NCI-H226 (cell line): Measurements from ENCODE around the gene NEDD4.
A peak's percentile ranks its signal among the peaks of the same experiment; 100 is the strongest.
"Not testable (repeated sequence)": the region's sequence is repeated elsewhere in the genome, so short reads cannot be mapped to it uniquely, and the experiment has no call there.

Experiments
- DNase-seq: peaks from one replicate; pipeline ENCODE4 v3.0.0-alpha.2; 2015

The NEDD4 gene

DNA sequence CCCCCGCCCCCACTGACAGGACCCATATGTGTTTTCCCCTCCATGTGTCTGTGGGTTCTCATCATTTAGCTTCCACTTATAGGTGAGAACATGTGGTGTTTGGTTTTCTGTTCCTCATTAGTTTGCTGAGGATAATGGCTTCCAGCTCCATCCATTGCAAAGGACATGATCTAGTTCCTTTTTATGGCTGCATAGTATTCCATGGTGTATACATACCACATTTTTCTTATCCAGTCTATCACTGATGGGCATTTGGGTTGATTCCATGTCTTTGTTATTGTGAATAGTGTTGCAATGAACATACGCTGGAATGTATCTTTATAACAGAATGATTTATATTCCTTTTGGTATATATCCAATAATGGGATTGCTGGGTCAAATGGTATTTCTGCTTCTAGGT is 171.7 kb downstream of the NEDD4 start:
- not testable (repeated sequence) for DNase-seq

GRCh38 chr15:55820043-55820442 is 173.4 kb downstream of the NEDD4 start:
- no peak for DNase-seq

DNA sequence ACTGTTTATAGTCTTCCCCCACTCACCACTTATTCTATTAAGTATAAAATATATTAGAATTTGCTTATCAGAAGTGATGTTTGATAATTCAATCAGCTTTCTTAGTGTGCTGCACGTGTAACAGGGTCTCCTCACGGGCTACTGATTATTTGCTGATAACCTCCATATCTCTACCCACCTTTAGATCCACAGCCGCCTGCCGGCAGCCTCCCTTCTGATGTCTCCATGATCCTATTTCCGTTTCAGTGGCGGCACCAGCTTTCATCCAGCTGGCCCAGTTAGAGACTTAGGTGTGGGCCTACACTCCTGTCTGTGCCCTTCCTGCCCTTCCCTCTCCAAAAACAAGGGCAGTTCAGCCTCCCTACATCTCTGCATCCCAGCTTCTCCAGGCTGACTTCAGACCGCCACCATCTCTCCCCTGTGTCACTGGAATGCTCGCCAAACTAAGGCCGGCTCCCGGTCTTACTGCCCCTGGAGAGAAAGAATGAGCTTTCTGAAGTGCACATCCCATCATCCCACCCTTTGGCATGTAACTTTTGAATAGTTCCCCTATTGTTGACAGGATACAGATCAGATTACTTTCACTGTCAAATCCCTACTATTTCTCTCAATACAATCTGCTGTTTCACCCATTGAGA is 173.9 kb downstream of the NEDD4 start:
- no peak for DNase-seq

GRCh38 chr15:55816017-55816416 is 177.4 kb downstream of the NEDD4 start:
- peak; percentile 58 for DNase-seq

DNA sequence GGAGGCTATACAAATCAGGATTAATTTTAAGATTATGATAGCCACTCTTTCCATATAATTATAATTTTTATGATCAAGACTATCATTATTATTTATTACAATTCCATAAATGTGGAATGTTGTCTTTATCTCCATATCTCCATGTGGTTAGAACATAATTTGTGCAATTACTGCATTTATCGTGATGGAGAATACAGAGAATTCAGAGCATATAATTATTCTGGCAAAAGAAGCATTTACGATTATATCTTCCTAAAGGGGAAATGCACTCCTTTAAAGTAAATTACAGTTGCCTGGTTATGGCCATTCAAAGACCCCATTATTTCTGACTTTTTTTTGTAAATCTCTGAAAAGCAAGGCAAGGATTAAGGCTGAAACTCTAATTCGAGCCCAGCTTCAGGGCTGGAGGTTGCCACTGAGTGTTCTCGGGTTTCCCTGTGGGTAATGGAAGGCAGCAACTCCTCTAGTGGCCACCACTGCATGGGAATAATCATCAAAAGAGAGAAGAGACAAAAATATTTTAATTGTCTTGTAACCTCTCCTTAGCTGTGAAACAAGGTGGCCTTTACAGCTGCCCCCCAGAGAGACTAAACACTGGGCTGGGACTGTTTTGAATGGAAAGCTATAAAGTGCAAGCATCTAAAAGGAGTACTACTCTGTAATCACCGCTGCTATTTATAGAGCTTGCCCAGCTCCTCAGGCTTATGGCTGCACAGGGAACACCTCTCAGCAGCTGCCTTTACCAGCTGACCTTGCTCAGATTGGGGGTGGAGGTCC is 190.6 kb downstream of the NEDD4 start:
- no peak for DNase-seq

GRCh38 chr15:55800216-55800615 is 193.2 kb downstream of the NEDD4 start:
- DNase-seq: no peak

GRCh38 chr15:55799291-55800212 is 193.9 kb downstream of the NEDD4 start:
- peak; percentile 22 for DNase-seq

DNA sequence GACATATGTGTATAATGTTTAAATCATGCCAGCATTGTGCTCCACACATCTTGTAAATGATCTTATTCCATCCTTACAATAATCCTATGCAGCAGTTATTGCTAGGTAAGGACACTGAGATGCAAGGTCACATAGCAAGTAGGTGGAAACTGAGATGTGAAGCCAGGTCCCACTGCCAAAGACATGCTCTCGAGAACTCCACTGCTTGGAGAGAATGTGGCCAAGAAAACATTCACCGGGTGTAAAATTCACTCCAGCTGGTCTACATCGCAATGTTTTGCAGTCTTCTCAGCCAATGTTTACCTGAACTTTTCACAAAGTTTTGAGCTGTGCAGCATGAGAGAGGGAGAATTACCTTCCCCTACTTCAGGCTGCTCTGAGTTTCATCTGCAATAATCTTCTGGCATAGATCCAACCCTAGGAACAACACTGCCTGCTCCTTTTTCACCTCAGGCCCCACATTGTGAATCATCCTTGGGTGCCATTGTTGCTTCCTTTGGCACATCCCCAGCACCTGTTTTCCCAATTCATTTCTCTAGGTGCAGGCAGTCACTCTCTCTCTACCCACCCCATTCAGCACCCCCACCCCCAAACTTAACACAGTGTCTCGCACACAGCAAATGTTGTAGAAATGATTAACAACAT is 197.0 kb downstream of the NEDD4 start:
- DNase-seq: peak; percentile 65

DNA sequence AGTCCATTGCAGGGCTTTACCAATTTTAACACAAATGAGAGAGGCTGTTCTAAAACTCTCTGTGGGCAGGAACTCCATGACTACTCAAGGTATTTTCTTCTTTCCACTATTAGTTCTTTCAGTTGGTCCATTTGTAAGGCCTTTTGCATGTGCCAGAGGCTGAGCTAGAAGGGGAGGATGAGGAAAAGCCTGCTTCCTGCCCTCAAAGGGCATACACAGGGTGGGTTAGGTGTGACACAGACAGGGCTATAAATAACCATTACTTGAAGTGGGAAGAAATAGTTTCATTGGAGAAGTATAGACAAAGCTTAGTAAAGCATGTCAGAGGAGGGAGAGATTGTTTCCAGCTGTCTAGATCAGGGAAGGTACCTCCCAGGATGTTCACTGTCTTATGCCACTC is 198.4 kb downstream of the NEDD4 start:
- DNase-seq: no peak

DNA sequence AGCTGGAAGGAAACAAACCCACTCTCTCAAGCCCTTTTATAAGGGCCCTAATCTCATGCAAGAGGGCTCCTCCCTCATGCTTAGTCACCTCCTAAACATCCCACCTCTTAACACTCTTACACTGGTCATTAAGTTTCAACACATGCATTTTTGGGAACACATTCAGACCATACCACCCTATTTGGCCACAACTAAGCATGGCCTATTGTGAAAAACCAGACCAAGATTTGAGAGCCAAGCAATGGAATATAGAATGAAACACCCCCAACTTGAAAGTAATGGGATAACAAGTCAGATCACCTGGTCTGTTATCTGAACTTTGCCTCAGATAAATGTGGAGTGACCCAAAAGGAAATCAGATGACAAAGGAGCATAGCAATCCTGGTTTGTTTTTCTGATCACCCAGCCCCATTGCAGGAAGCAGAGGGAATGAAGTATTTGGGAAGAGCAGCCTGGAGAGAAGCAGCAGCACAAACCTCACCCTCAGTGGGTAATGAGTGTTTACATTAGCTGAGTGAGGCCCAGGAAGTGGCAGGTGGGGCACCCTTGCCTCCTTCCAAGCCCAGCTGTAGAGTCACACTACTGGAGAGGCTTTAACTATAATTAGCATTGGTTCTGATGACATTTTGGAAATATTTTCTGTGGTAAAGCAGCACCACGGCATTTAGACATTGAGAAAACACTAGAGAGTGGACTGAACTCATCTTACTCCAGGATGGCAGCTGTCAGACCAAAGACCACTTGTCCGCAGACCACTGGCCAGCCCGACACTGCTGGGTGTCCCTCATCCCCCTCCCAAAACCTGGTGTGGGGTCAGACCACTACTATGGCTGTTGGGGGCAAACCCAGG is 201.6 kb downstream of the NEDD4 start:
- peak; percentile 91 for DNase-seq

DNA sequence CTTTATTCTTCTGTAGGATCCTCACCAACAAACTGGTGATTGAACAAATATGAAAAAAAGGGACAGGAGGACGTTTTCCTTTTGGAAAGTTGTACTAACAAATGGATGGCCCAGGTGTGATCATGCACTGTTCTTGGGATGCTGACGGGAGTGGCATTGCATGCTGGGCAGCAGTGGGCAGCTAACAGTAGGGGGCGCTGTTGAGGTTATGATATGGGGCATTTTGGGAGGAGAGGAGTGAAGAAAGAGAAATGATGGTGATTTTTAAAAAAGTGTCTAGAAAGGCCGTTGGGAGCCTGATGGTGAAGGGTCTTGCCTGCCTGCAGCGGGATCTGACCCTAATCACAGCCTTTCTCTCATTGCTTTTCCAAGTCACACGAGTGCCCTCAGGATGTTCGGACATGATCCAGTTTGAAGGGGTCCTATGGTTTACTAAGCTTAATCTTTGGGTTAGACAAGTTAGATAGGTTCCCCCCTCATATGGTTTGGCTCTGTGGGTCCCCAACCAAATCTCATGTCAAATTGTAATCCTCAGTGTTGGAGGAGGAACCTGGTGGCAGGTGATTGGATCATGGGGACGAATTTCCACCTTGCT is 204.2 kb downstream of the NEDD4 start:
- DNase-seq: no peak

DNA sequence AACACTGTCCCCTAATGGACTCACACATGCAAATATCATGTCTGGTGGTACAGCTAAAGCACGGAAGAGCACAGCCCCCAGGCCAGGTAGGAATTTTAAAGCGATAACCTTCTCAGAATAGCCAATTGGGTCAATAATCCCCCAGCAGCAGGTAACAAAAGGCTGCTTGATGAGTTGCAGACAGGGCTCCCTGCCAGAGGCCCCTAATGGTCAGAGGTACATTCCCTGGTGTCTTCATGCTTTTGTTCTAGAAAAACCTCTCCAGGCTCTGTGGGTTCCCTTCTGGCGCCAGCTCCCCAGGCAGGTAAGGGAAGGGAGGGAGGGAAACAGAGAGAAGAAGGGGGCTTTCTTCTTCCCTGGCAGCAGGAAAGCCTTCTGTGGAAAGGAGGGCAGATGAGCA is 207.1 kb downstream of the NEDD4 start:
- DNase-seq: no peak

- DNase-seq: not testable (repeated sequence)
These were observed 207.8 kb downstream of the NEDD4 start for GRCh38 chr15:55785593-55785992.

DNA sequence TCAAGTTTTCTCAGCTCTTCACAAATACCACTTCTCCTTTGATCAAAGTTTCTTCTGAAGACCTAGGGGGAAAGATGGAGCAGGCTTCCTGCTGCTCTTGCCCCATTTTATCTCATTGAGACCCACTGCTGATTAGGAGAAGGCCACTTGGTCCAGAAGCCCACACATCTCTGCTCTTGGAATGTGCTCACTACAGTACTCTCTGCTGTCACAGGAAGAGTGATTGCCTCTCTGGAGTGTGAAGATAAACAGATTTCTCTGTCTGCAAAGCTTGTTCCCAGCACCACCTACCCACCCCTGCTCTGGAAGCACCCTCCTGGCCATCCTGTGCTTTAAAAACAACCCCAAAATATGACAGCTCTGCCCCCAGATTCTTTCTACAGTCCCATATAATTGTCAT is 209.1 kb downstream of the NEDD4 start:
- DNase-seq: peak; percentile 35

GRCh38 chr15:55782901-55783300 is 210.5 kb downstream of the NEDD4 start:
- no peak for DNase-seq

- no peak for DNase-seq
These were observed 213.1 kb downstream of the NEDD4 start for GRCh38 chr15:55780292-55780691.

DNA sequence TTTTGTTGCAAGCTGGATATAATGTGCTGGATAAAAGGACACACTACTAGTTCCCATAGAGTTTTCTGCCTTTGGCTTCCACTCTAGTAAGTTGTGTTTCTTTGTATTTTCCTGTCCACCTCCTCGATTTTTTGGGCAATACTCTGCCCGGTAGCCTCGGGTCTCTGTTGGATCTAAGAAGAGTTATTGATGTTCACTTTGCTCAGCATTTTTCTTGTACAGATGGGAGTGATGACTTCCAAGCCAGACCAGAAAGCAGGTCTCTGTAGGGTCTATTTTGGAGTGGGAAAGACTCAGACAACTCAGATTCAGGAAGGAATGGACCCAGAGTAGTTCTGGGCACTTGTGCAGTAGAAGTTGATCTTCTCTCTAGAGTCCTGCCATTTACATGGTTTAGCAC is 214.5 kb downstream of the NEDD4 start:
- DNase-seq: no peak
